HT-29 (cell line): Measurements from ENCODE around the gene ADAMTS15. TPM values are rescaled to one million over a fixed set of nuclear protein-coding genes. Genes with fewer than 3 reads are reported as not detected.
A peak's percentile ranks its signal among the peaks of the same experiment; 100 is the strongest.

Experiments used
- DNase-seq: peaks from one replicate; pipeline ENCODE4 v3.0.0-alpha.2; 2015; ENCODE audit warnings: low spot score
- total RNA-seq: library from RNA; depleted of rRNA; stranded (reverse); fragments of >200 nt; shearing (Covaris generic); gene quantifications from 2 replicates; pipeline ENCODE4 v1.2.3, GENCODE V29; 2014

Gene ADAMTS15
- total RNA-seq, 1 experiment from 2014 or later, result not detected

GRCh38 chr11:130510407-130511006, 62.1 kb downstream of the ADAMTS15 start:
- no peak for DNase-seq

GRCh38 chr11:130511765-130512164, 63.3 kb downstream of the ADAMTS15 start:
- no peak for DNase-seq

- no peak for DNase-seq
Measured at GRCh38 chr11:130512662-130513061, 64.2 kb downstream of the ADAMTS15 start.

GRCh38 chr11:130513132-130513531, 64.7 kb downstream of the ADAMTS15 start:
- DNase-seq, result no peak

- no peak for DNase-seq
Measured at GRCh38 chr11:130514316-130514715, 65.9 kb downstream of the ADAMTS15 start.

- DNase-seq, result no peak
Measured at GRCh38 chr11:130514851-130515250, 66.4 kb downstream of the ADAMTS15 start.

GRCh38 chr11:130515829-130516553, 67.5 kb downstream of the ADAMTS15 start:
- no peak for DNase-seq

- DNase-seq, result no peak
Measured at GRCh38 chr11:130516554-130517505, 68.4 kb downstream of the ADAMTS15 start.

GRCh38 chr11:130518164-130518680, 69.8 kb downstream of the ADAMTS15 start:
- no peak for DNase-seq

GRCh38 chr11:130519128-130519932, 70.9 kb downstream of the ADAMTS15 start:
- DNase-seq, result no peak

GRCh38 chr11:130520271-130520671, 71.8 kb downstream of the ADAMTS15 start:
- DNase-seq, result no peak

- peak; percentile 56 for DNase-seq
Measured at GRCh38 chr11:130522284-130522961, 74.0 kb downstream of the ADAMTS15 start.

- DNase-seq, result no peak
Measured at GRCh38 chr11:130523166-130523565, 74.7 kb downstream of the ADAMTS15 start.

GRCh38 chr11:130523609-130524008, 75.2 kb downstream of the ADAMTS15 start:
- no peak for DNase-seq

GRCh38 chr11:130524132-130524790, 75.8 kb downstream of the ADAMTS15 start:
- no peak for DNase-seq

- no peak for DNase-seq
Measured at GRCh38 chr11:130525307-130525706, 76.9 kb downstream of the ADAMTS15 start.
